Uterus (tissue), 2 donors: ENCODE measurements around the gene CBX2.

Experiments used
- CTCF ChIP-seq, 4 experiments: fragments of 200-600 bp in 2 of 4; fragments of 450-650 bp in 2 of 4; sonication (generic) in 2 of 4; IDR thresholded peaks; one replicate each; pipeline ENCODE4 v1.5.1; 2016 to 2019; ENCODE audit warnings: antibody characterized with exemption in 4 of 4, mild to moderate bottlenecking in 2 of 4, moderate library complexity in 1 of 4
- POLR2A ChIP-seq, 2 donors: fragments of 450-650 bp; IDR thresholded peaks; one replicate each; pipeline ENCODE4 v1.6.1; 2016; ENCODE audit warnings: antibody characterized with exemption in 2 of 2, mild to moderate bottlenecking in 1 of 2, moderate library complexity in 1 of 2

GRCh38 chr17:79830763-79831264 is 52.9 kb downstream of the CBX2 start:
- TF ChIP-seq CTCF (IDR thresholded peaks at IDR 0.05) (no peak), POLR2A (IDR thresholded peaks at IDR 0.05) (no peak)
